Hematopoietic multipotent progenitor cell treated with erythropoietin and hydrocortisone succinate and interleukin-3 and kit ligand, for 6 days (in vitro differentiated cells): ENCODE measurements around the gene CLCN1.
A peak's percentile ranks its signal among the peaks of the same experiment; 100 is the strongest.

Experiments
- DNase-seq: peaks from one replicate; pipeline ENCODE4 v3.0.0-alpha.2; 2015

Gene CLCN1

GRCh38 chr7:143296686-143297085 lies 19.2 kb upstream of the CLCN1 start:
- no peak for DNase-seq

DNA sequence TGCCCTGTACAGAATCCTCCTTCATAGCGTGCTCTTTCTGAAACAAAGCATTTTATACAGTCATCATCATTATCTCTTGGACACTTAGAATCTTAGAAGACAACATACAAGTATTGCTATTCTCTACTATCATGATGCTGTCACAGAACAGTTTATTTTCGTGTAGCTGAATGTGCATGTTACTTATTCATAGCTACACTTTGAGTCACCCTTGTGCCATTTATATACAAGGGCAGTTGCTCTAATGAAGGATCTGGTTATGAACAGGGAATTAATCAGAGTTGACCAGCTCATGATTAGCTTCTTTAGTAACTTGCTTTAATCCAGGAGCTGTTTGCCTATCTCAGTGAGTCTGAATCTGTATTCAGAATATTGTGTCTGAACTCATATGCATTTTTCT lies 16.6 kb upstream of the CLCN1 start:
- no peak for DNase-seq

- peak; percentile 69 for DNase-seq
Observed at GRCh38 chr7:143299840-143300239, 16.1 kb upstream of the CLCN1 start.

GRCh38 chr7:143300959-143301935 lies 14.7 kb upstream of the CLCN1 start:
- peak; percentile 70 for DNase-seq

DNA sequence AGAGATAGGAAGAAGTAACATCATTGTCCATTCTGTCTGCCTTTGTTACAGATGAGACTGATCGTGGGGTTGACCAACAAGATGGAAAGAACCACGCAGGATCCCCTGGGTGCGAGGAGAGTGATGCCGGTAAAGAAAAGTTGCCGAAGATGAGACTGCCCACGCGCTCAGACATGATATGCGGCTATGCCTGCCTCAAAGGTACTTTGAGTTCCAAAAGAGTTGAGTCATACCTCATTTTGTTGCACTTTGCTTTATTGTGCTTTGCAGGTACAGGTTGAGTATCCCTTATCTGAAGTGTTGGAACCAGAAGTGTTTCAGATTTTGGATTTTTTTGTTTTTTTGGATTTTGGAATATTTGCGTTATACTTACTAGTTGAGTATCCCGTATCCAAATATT lies 12.2 kb upstream of the CLCN1 start:
- no peak for DNase-seq

GRCh38 chr7:143304938-143305337 lies 11.0 kb upstream of the CLCN1 start:
- DNase-seq = no peak

GRCh38 chr7:143305423-143306070 lies 10.4 kb upstream of the CLCN1 start:
- peak; percentile 87 for DNase-seq

DNA sequence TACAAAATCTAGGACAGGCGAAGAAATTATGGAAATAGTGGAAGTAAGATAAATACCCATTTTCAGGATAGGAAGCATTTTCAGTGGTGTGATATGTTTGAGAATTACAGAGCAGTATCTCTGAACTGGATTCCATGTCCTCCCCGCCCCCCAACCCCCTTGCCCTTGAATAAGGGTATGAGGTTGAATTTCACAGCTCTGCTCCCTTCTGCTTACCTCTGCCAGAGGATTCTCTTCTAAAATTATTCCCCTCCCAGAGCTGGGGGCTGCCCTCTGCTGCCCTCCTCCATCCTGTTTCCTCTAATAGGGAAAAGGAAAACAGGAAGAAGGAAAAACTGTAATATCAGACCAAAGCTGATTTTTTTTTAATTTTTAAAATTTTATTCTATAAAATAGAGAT lies 7.3 kb upstream of the CLCN1 start:
- no peak for DNase-seq

DNA sequence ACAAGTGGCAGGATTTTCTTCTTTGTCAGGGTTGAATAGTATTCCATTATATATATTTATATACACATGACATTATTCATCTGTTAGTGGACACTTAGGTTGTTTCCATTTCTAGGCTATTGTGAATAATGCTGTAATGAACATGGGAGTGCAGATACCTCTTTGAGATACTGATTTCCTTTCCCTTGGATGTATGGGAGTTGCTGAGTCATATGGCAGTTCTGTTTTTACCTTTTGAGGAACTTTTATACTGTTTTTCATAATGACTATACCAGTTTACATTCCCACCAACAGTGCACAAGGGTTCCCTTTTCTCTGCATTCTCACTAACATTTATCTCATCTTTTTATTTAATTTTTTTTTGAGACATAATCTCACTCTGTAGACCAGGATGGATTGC lies 1.8 kb upstream of the CLCN1 start:
- no peak for DNase-seq

- DNase-seq = no peak
Observed at GRCh38 chr7:143316492-143316891, 581 bp downstream of the CLCN1 start.

GRCh38 chr7:143318661-143319060 lies 2.8 kb downstream of the CLCN1 start:
- no peak for DNase-seq

DNA sequence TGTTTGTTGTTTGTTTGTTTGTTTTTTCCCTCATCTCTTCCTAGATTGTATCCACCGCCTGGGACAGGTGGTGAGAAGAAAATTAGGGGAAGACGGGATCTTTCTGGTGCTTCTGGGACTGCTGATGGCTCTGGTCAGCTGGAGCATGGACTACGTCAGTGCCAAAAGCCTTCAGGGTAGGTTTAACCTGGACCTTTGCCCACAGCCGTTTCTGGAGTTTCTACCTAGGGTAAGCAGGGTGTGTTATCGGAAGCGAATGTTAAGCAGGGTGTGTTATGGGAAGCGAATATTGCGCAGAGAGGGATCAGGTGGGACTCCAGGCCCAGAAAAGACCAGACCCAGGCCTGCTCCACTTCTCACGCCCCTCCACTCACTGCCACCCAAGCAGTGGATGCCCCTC lies 4.7 kb downstream of the CLCN1 start:
- no peak for DNase-seq

GRCh38 chr7:143321242-143321641 lies 5.3 kb downstream of the CLCN1 start:
- no peak for DNase-seq

DNA sequence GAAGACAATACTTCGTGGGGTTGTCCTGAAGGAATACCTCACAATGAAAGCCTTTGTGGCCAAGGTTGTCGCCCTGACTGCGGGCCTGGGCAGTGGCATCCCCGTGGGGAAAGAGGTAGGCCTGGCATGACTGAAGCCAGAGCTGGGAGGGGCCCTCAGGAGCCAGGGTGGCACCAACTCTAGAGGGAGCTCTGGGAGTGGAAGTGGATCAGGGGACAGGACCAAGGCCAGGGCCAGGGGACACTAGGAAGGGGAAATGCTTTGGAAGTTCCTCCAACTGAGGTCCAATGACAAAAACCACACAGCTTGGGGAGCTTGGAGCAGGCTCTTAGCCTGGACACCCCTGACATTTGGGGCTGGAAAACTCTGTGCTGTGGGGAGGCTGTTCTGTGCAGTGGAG lies 5.8 kb downstream of the CLCN1 start:
- peak; percentile 32 for DNase-seq

- no peak for DNase-seq
Observed at GRCh38 chr7:143322760-143323633, 7.1 kb downstream of the CLCN1 start.

GRCh38 chr7:143323653-143324052 lies 7.7 kb downstream of the CLCN1 start:
- DNase-seq = no peak

GRCh38 chr7:143325240-143325639 lies 9.3 kb downstream of the CLCN1 start:
- no peak for DNase-seq

- DNase-seq = no peak
Observed at GRCh38 chr7:143327903-143328302, 12.0 kb downstream of the CLCN1 start.

- no peak for DNase-seq
Observed at GRCh38 chr7:143329471-143330170, 13.7 kb downstream of the CLCN1 start.

GRCh38 chr7:143331179-143331801 lies 15.4 kb downstream of the CLCN1 start:
- no peak for DNase-seq

DNA sequence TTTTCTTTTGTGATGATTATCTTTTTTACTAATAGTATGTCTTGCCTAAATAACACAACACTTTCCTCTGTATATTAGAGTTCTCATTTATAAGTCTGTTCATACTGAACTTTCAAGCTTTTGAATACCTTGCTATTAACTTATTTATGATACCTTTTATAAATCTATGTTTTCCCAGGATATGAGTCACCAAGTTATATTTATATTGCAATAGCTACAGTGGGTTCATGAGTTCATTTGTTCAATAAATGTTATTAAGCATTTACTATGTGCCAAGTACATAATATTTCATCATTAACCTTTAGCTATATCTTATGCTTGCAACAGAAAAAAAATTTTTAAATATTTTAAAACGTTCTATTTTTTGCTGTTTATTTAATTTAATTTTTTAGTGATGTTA lies 18.3 kb downstream of the CLCN1 start:
- DNase-seq = no peak

DNA sequence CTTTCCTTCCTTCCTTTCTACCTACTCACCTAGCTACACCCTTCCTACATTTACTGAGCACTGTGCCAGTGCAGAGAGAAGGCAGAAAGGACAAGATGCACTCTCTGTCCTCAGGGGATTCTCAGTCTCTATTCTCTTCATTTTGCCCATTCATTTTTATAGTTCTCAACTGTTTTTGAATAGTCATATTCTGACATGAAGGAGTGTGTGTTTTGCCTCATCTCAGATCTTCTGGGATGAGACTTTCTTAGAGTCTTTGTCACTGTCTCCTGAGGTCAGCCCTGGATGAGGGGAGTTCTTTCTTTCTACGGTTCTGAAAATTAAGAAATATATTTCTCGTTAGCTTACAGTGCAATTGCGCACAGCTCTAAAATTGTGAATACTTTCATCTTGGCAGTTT lies 21.3 kb downstream of the CLCN1 start:
- DNase-seq = no peak
